Amniotic stem cell (primary cell): ENCODE results near the gene ATRIP.

ENCODE experiments used
- DNase-seq: peaks from one replicate; lab custom pipeline; 2025; lab: John Stamatoyannopoulos, UW

Gene ATRIP

DNA sequence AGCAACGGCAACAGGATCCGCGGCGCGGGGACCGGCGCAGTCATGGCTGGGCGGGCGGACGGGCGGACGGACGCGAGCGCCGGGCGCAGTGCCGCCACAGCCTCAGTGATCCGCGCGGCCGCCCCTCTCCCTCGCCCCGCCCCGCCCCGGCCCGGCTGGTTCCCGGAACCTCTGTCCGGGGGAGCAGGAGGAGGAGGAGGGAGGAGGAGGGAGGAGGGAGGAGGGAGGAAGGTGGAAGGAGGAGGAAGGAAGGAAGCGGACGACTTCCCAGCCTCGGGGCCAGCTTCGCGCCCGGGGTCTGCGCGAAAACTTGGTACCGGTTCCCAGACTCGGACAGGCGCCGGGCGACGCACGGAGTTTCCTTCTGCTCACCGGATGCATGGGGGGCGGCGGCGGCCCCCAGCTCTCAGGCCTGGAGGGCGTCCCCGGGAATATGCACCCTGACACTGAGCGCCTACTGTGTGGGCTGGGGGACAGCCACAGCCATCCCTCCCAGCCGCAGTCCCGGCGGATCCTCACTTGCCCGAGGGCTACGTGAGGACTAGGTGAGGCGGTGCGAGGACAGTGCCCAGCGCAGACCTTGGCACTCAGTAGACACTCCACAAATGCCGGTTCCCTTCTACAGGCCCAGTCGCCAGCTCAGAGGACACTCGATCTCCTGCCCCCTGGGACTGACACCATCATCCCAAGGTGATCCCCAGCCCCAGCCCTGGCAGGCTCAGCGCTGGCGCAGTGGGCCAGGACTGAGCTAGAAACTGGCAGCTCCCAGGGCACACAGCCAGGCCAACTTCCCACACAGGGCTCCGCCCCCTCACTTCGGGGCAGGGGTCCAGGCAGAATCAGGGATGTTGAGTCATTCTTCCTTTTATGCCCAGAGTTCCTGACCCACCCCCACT lies 57.8 kb downstream of the ATRIP start, which contains the start of gene SHISA5:
TSS of gene SHISA5 (minus strand) at position 124 of the 896 bp plus-strand sequence. CDS start at position 44, 80 bp downstream.
- DNase-seq: no peak

DNA sequence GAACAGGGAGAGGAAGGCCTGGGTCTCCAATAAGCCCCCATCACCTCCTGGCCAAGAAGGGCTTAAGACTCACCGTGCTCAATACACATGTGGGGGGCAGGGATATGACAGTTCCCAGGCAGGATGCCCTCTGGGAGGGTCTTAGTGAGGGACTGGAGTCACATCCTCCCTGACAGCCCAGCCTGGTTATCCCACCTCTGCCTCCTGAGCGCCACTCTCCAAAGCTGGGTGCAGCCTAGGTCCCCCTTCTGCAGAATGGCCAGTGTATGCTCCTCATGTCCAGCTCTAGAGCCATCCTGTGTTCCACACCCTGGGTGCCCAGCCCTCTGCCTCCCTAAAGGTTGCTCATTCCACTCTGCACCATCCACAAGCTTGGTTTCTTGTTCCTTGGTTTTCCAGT lies 58.6 kb downstream of the ATRIP start:
- DNase-seq: no peak

DNA sequence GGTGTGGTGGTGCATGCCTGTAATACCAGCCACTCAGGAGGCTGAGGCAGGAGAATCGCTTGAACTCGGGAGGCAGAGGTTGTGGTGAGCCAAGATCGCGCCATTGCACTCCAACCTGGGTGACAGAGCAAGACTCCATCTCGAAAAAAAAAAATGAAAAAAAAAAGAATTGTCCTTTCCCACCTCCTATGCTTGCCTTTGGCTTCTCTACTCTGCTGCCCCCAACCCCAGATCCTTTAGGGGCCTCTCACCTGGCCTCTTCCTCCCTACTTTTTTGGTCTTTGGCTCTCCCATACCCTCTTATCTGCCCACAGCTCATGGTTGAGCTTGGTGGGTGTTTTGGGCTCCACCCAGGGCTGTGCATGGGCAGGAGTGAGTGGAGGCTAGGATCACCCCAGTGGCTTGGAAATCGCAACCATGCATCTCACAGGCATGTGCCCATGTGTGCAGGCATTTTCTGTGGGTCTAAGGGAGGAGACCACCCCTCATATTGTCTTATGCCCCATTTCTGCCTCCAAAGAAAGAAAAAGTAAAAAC lies 59.5 kb downstream of the ATRIP start:
- DNase-seq: no peak

DNA sequence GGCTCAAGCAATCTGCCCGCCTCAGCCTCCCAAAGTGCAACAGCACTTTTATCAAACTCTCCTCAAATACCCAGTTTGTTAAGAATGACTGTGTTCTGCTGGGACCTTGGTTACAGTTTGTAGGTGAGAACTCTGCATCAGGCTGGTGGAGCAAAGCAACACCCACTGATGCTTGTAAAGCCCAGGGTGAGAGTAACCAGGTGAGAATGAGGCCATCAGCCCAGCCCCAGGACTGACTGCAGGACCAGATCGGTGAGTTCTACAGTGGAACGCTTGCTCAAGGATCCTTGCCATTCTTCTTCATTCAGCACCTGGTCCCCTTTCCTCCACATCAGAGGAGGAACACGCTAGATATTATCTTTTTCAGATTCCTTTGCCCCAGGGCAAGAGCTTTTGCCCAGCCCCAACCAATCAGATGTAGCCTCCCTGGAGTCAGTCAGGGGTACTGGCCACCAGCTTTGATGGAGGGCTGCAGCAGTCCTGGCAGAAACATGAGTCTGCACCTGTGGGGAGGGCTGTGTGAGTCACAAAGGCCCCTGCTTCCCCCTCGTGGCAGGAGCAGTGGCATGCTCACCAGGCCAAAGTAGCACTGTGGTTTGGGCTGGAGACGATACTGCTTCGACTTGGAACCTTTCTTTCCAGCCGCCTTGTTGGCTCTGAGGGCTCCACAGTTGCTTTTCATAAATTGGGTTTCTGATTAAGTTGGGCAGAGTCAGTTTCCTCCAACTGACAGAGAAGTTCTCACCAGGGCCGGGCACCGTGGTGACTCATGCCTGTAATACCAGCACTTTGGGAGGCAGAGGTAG lies 60.9 kb downstream of the ATRIP start:
- DNase-seq: no peak

DNA sequence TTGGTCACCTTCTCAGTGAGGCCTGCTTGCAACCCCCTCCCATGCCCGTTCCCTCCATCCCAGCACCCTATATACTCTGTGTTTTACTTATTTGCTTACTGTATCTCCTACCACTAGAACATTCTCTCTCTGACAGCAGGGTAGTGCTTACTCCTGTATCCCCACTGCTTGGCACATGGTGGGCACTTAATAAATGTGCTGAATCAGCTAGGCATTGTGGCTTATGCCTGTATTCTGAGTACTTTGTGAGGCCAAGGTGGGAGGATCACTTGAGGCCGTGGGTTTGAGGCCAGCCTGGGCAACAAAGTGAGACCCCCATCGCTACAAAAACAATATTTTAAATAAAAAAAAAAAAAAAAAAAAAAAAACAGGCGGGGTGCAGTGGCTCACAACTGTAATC lies 65.0 kb downstream of the ATRIP start:
- DNase-seq: no peak

DNA sequence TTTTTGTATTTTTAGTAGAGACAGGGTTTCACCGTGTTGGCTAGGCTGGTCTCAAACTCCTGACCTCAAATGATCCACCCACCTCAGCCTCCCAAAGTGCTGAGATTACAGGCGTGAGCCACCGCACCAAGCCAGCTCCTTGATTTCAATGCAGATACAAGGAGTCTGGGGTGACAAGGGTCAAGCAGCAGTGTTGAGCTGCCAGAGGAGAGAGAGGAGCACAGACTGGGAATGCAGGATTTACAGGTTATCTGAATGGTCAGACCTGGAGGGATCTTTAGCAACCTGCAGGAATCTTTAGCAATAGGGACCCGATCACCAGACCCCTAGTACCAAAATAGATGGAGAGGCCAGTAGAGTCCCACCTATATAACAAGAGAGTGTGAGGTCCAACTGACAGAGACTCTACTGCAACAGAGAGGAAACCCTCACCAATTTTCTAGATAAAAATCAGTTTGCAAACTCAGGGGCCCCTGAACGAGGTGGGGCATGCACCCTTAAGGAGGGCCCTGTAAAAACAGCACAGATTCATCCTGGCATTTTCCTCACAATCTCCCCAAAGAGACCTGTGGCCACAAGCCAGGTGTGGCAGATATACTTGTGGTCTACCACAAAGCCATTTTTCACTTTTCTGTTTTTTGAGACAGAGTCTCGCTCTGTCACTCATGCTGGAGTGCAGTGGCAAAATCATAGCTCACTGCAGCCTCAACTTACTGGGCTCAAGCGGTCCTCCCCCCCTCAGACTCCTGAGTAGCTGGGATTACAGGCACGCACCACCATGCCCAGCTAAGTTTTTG lies 68.1 kb downstream of the ATRIP start:
- no peak for DNase-seq
